Fibroblast of skin of right quadriceps (primary cell): ENCODE results near the gene CSMD2.

ENCODE experiments used
- DNase-seq: peaks from one replicate; pipeline ENCODE4 v3.0.0-alpha.2; 2013

CSMD2 gene

DNA sequence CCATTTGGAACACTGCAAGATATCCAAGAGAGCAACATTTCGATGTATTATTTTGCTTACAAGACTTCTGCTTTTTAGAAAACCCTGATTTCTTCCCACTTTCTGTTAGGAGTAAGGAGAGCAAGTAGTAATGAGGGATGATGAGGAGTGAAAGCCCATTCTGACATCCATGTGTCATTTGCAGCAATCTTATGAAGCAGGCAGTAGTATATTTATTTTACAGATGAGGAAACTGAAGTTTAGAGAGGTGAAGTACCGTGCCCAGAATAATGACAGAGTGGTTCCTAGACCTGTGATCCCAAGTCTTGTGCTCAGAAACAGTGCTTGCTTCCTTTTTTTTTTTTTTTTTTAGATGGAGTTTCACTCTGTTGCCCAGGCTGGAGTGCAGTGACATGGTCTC, 699.7 kb downstream of the CSMD2 start:
- DNase-seq: no peak

- no peak for DNase-seq
Measured at GRCh38 chr1:33464552-33464951, 700.5 kb downstream of the CSMD2 start.
